Activated CD4-positive, alpha-beta T cell treated with anti-CD3 and anti-CD28 coated beads, Interleukin-2, Interleukin-6, amounts not matched to agents 100 ng/mL and 50 ng/mL, durations not matched to agents 16 hours and 8 hours (primary cell): ENCODE results near the gene LUC7L3.
"Not testable (repeated sequence)": the region's sequence is repeated elsewhere in the genome, so short reads cannot be mapped to it uniquely, and the experiment has no call there.

Source experiments
- DNase-seq: peaks from one replicate; pipeline ENCODE4 v3.0.0-alpha.2; 2020

The LUC7L3 gene

GRCh38 chr17:50719144-50719923 is at the start of gene LUC7L3:
LUC7L3 (plus strand) TSS chr17:50719603; CDS start chr17:50719733, 130 bp downstream.
- peak; percentile 97 for DNase-seq

GRCh38 chr17:50672071-50672470 is 47.3 kb upstream of the LUC7L3 start:
- no peak for DNase-seq

- no peak for DNase-seq
Observed at GRCh38 chr17:50672831-50673551, 46.4 kb upstream of the LUC7L3 start.

GRCh38 chr17:50675190-50675589 is 44.2 kb upstream of the LUC7L3 start:
- DNase-seq: no peak

- no peak for DNase-seq
Observed at GRCh38 chr17:50675627-50676026, 43.8 kb upstream of the LUC7L3 start.

- no peak for DNase-seq
Observed at GRCh38 chr17:50676065-50676975, 43.1 kb upstream of the LUC7L3 start.

- no peak for DNase-seq
Observed at GRCh38 chr17:50677851-50678375, 41.5 kb upstream of the LUC7L3 start.

- DNase-seq: no peak
Observed at GRCh38 chr17:50679008-50679544, 40.3 kb upstream of the LUC7L3 start.

GRCh38 chr17:50680126-50680525 is 39.3 kb upstream of the LUC7L3 start:
- DNase-seq: no peak

- not testable (repeated sequence) for DNase-seq
Observed at GRCh38 chr17:50680543-50681262, 38.7 kb upstream of the LUC7L3 start.

GRCh38 chr17:50681263-50682200 is 37.9 kb upstream of the LUC7L3 start:
- DNase-seq: no peak

GRCh38 chr17:50682441-50682840 is 37.0 kb upstream of the LUC7L3 start:
- DNase-seq: no peak

- DNase-seq: no peak
Observed at GRCh38 chr17:50682938-50683337, 36.5 kb upstream of the LUC7L3 start.

- DNase-seq: no peak
Observed at GRCh38 chr17:50683434-50684287, 35.7 kb upstream of the LUC7L3 start.

GRCh38 chr17:50684288-50684611 is 35.2 kb upstream of the LUC7L3 start:
- DNase-seq: no peak

GRCh38 chr17:50684612-50685333 is 34.6 kb upstream of the LUC7L3 start:
- DNase-seq: no peak

GRCh38 chr17:50685334-50685665 is 34.1 kb upstream of the LUC7L3 start:
- DNase-seq: no peak

- DNase-seq: no peak
Observed at GRCh38 chr17:50685691-50686493, 33.5 kb upstream of the LUC7L3 start.
